Uterus (tissue), 2 donors: ENCODE results near the gene GPRC5C.

Experiments used
- CTCF ChIP-seq, 4 experiments: fragments of 200-600 bp in 2 of 4; fragments of 450-650 bp in 2 of 4; sonication (generic) in 2 of 4; IDR thresholded peaks; one replicate each; pipeline ENCODE4 v1.5.1; 2016 to 2019; ENCODE audit warnings: antibody characterized with exemption in 4 of 4, mild to moderate bottlenecking in 2 of 4, moderate library complexity in 1 of 4
- POLR2A ChIP-seq, 2 donors: fragments of 450-650 bp; IDR thresholded peaks; one replicate each; pipeline ENCODE4 v1.6.1; 2016; ENCODE audit warnings: antibody characterized with exemption in 2 of 2, mild to moderate bottlenecking in 1 of 2, moderate library complexity in 1 of 2

- TF ChIP-seq CTCF (IDR thresholded peaks at IDR 0.05) (no peak), POLR2A (IDR thresholded peaks at IDR 0.05) (no peak)
These were observed 21.9 kb upstream of the GPRC5C start for GRCh38 chr17:74410001-74410443.
